Measurements from ENCODE around the gene DRD1.

DNA sequence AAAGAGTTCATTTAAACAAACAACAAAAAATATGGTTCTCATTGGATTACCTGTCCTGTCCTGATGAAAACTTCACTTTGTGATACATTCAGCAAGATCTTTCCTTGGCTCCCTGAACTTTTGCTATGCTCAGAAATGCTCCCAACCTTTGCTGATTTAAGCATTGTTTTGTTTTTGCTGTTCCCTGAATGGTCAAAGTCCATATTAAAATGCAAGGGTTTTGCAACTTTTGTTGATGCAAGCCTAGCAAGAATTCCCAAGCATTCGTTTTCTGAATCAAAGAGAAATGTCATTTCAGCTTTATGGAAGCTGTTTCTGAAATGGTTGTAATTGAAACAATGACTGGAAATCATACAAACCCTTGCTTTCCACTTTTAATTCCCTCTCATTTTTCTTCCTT lies 31.3 kb upstream of the DRD1 start:
- TF ChIP-seq, protein P1, sequence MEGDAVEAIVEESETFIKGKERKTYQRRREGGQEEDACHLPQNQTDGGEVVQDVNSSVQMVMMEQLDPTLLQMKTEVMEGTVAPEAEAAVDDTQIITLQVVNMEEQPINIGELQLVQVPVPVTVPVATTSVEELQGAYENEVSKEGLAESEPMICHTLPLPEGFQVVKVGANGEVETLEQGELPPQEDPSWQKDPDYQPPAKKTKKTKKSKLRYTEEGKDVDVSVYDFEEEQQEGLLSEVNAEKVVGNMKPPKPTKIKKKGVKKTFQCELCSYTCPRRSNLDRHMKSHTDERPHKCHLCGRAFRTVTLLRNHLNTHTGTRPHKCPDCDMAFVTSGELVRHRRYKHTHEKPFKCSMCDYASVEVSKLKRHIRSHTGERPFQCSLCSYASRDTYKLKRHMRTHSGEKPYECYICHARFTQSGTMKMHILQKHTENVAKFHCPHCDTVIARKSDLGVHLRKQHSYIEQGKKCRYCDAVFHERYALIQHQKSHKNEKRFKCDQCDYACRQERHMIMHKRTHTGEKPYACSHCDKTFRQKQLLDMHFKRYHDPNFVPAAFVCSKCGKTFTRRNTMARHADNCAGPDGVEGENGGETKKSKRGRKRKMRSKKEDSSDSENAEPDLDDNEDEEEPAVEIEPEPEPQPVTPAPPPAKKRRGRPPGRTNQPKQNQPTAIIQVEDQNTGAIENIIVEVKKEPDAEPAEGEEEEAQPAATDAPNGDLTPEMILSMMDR (IDR thresholded peaks at IDR 0.05; ENCODE audit: poor library complexity): no peak
- no peak for TF ChIP-seq EZH2 (IDR thresholded peaks at IDR 0.05; ENCODE audit: borderline replicate concordance)
